Spleen (tissue), 7 donors: Measurements from ENCODE around the gene INPP5D.

Source experiments
- POLR2A ChIP-seq, 3 donors: fragments of 450-650 bp; IDR thresholded peaks; one replicate each; pipeline ENCODE4 v1.5.1; 2017; ENCODE audit warnings: antibody characterized with exemption in 3 of 3, mild to moderate bottlenecking in 1 of 3
- TF ChIP-seq, protein P1 (sequence below), 11 experiments: fragments of 200-600 bp in 7 of 11; fragments of 450-650 bp in 4 of 11; sonication (generic) in 4 of 11; IDR thresholded peaks in 8 of 11; conservative IDR thresholded peaks in 3 of 11; 1 replicate in 7 of 11; 2 replicates in 4 of 11; pipeline versions ENCODE4 v1.4.0 to v1.8.0; 2016 to 2021; ENCODE audit warnings: antibody characterized with exemption in 11 of 11, inconsistent platforms in 4 of 11, mild to moderate bottlenecking in 1 of 11
- donor health status: DM: no; HTN: no; CAD: no; lungs with moderate emphysema.
- donor health status: DM: no; HTN: no; CAD: no.
- donor health status: DM: no; HTN: no; CAD: no.

DNA sequence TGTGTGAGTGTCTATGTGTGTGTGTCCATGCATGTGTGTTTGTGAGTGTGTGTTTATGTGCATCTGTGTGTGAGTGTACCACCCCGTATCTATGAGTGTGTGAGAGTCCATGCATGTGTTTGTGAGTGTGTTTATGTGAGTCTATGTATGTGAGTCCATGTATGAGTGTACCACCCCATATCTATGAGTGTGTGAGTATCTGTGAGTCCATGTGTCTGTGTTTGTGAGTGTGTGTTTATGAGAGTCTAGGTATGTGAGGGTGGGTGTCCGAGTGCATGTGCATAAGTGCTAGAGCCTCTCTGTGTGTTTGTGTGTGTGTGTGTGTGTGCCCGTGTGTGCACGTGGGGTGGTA lies 105.4 kb downstream of the INPP5D start:
- TF ChIP-seq, protein P1, sequence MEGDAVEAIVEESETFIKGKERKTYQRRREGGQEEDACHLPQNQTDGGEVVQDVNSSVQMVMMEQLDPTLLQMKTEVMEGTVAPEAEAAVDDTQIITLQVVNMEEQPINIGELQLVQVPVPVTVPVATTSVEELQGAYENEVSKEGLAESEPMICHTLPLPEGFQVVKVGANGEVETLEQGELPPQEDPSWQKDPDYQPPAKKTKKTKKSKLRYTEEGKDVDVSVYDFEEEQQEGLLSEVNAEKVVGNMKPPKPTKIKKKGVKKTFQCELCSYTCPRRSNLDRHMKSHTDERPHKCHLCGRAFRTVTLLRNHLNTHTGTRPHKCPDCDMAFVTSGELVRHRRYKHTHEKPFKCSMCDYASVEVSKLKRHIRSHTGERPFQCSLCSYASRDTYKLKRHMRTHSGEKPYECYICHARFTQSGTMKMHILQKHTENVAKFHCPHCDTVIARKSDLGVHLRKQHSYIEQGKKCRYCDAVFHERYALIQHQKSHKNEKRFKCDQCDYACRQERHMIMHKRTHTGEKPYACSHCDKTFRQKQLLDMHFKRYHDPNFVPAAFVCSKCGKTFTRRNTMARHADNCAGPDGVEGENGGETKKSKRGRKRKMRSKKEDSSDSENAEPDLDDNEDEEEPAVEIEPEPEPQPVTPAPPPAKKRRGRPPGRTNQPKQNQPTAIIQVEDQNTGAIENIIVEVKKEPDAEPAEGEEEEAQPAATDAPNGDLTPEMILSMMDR (IDR thresholded peaks at IDR 0.05 in 8 of 11, conservative IDR thresholded peaks at IDR 0.05 in 3 of 11): no peak
- no peak for TF ChIP-seq POLR2A (IDR thresholded peaks at IDR 0.05)
